ENCODE results near the gene MEIS2. TPM values are rescaled to one million over a fixed set of nuclear protein-coding genes. Genes with fewer than 3 reads are reported as not detected.

Gene MEIS2
- total and polyA plus RNA-seq, 8 donors, result 14.1 to 44.5 (median 36.3) TPM

DNA sequence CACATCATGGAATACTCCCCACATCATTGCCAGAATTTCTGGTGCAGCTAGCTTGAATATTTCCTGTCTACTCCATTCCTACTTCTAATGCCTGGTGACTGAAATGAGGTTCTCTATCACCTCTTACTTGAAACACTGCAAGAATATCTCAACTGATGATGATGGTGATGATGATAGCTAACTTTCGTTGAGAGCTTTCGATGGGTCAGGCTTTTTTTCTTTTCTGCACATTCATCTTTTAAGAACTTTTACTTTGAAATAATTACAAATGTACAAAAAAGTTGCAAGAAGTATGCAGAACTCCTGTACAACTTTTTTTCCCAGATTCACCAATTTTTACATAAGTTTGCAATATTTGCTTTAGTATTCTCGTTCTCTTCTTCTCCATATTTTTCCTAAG, 233.5 kb downstream of the MEIS2 start:
- H3K27me3 ChIP-seq, result no peaks in the 10 kb centered on the region
- DNase-seq (no peak), ATAC-seq (no peak)
- TF ChIP-seq, protein P1, sequence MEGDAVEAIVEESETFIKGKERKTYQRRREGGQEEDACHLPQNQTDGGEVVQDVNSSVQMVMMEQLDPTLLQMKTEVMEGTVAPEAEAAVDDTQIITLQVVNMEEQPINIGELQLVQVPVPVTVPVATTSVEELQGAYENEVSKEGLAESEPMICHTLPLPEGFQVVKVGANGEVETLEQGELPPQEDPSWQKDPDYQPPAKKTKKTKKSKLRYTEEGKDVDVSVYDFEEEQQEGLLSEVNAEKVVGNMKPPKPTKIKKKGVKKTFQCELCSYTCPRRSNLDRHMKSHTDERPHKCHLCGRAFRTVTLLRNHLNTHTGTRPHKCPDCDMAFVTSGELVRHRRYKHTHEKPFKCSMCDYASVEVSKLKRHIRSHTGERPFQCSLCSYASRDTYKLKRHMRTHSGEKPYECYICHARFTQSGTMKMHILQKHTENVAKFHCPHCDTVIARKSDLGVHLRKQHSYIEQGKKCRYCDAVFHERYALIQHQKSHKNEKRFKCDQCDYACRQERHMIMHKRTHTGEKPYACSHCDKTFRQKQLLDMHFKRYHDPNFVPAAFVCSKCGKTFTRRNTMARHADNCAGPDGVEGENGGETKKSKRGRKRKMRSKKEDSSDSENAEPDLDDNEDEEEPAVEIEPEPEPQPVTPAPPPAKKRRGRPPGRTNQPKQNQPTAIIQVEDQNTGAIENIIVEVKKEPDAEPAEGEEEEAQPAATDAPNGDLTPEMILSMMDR (IDR thresholded peaks at IDR 0.05), result no peak
- H3K4me1 ChIP-seq, result no peaks in the 10 kb centered on the region
- no peaks in the 10 kb centered on the region for H3K36me3 ChIP-seq
- H3K4me3 ChIP-seq, result no peak overlapping the region
- no peaks in the 10 kb centered on the region for H3K9me3 ChIP-seq
- H3K27ac ChIP-seq, result no peak overlapping the region
- intact Hi-C loops (cut with DNase I), result no loop called here

DNA sequence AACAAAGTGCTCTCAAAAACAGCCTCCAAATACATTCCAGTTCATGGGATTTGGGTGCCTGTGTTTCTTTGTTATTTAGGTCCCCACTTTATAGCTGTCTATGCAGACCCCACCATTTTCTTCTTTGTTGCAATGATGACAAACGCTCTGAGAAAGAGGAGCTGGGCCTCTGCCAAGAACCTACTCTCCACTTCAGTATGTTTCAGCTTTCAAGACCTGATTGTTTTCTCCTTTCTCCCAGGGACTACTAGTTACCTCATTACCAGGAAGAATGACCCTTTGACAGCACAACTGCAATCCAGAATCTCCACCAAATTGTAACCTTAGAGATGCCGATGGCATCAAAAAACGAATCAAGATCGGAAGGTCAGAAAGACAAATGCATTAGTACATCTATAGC, 236.8 kb downstream of the MEIS2 start:
- no peaks in the 10 kb centered on the region for H3K9me3 ChIP-seq
- no peak overlapping the region for H3K27ac ChIP-seq
- no peaks in the 10 kb centered on the region for H3K27me3 ChIP-seq
- TF ChIP-seq, protein P1 (IDR thresholded peaks at IDR 0.05), result no peak
- no peak for DNase-seq
- no peaks in the 10 kb centered on the region for H3K36me3 ChIP-seq
- no peak overlapping the region for H3K4me3 ChIP-seq
- H3K4me1 ChIP-seq, result no peaks in the 10 kb centered on the region
- intact Hi-C loops (cut with DNase I), result no loop called here
- no peak for ATAC-seq

DNA sequence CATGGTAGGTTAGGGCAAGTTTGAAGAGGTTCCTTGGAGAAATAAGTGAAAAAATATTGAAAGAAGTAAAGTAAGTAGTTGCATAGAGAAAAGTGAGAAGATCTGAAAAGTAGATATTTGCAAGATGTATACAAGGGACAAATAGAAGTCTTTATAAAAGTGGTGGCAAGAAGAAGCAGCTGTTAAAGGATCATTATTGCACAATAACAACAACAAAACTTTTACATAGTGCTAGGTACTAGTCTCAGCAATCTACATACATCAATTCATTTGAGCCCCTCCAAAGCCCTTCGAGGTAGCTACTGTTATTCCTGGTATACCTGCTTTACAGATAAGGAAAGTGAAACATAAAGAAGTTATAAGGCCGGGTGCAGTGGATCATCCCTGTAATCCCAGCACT, 239.6 kb downstream of the MEIS2 start:
- Histone ChIP-seq H3K4me1 (no peaks in the 10 kb centered on the region), H3K27ac (no peak overlapping the region), H3K4me3 (no peak overlapping the region), H3K36me3 (no peaks in the 10 kb centered on the region), H3K9me3 (no peaks in the 10 kb centered on the region), H3K27me3 (no peaks in the 10 kb centered on the region)
- intact Hi-C loops (cut with DNase I), result no loop called here
- TF ChIP-seq, protein P1 (IDR thresholded peaks at IDR 0.05), result no peak
- ATAC-seq, result no peak
- no peak for DNase-seq

DNA sequence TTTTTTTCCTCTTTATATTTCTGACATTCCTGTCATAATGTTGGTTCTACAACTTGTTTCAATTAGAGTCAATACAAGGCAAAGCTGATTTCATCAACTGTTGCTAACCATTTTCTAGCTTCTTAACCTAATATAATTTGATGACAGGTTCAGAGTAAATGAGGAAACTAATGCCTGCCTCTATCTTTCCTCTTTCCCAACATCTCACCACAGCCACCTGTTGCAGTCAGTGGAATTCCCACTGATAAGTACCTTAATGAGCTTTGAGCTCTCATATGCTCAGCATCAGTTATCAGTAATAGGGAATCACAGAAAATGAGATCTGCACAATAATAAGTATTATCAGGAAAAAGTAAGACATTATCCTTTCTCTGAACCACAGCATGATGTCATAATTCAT, 241.9 kb downstream of the MEIS2 start:
- no peak for ATAC-seq
- intact Hi-C loops (cut with DNase I), result no loop called here
- Histone ChIP-seq H3K36me3 (no peaks in the 10 kb centered on the region), H3K4me1 (no peaks in the 10 kb centered on the region), H3K4me3 (no peak overlapping the region), H3K27ac (no peak overlapping the region), H3K9me3 (no peaks in the 10 kb centered on the region), H3K27me3 (no peaks in the 10 kb centered on the region)
- DNase-seq, result no peak
- TF ChIP-seq, protein P1 (IDR thresholded peaks at IDR 0.05), result no peak

DNA sequence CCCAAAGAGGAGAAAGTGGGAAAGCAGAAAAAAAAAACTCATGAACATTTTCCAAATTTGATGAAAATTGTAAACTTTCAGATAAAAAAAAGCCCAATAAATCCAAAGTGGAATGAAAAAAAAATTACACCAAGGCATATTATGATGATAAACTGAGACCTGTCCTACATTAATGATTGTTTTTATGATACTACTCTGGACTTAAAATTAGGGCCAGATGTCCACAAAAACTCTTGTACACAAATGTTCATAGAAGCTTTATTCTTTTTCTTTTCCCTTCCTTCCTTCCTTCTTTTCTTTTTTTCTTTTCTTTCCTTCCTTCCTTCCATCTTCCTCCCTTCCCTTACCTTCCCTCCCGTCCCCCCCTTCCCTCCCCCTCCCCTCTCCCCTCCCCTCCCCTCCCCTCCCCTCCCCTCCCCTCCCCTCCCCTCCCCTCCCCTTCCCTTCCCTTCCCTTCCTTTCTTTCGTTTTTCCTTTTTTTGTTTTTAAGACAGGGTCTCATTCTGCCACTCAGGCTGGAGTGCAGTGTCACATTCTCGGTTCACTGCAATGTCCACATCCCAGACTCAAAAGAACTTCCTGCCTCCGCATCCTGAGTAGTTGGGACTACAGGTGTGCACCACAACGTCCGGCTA, 243.9 kb downstream of the MEIS2 start:
- no peaks in the 10 kb centered on the region for H3K9me3 ChIP-seq
- no peaks in the 10 kb centered on the region for H3K4me1 ChIP-seq
- TF ChIP-seq, protein P1 (IDR thresholded peaks at IDR 0.05), result no peak
- no peaks in the 10 kb centered on the region for H3K36me3 ChIP-seq
- no peak for DNase-seq
- H3K27ac ChIP-seq, result no peak overlapping the region
- intact Hi-C loops (cut with DNase I), result no loop called here
- no peak for ATAC-seq
- no peak overlapping the region for H3K4me3 ChIP-seq
- H3K27me3 ChIP-seq, result no peaks in the 10 kb centered on the region
